Prostate gland (tissue), 2 donors: Measurements from ENCODE around the gene FKBP3.

Experiments
- POLR2A ChIP-seq: fragments of 450-650 bp; IDR thresholded peaks from one replicate; pipeline ENCODE4 v1.6.1; 2016; ENCODE audit warnings: antibody characterized with exemption, mild to moderate bottlenecking
- POLR2AphosphoS5 ChIP-seq: sonication (generic); formaldehyde crosslinking; IDR thresholded peaks from one replicate; pipeline ENCODE4 v1.6.1; 2017; ENCODE audit warnings: antibody characterized with exemption
- TF ChIP-seq, protein P1 (sequence below), 4 experiments: fragments of 200-600 bp in 2 of 4; fragments of 450-650 bp in 2 of 4; sonication (generic) in 2 of 4; IDR thresholded peaks; 1 replicate in 3 of 4; 2 replicates in 1 of 4; pipeline ENCODE4 v1.5.1; 2016 to 2019; ENCODE audit warnings: antibody characterized with exemption in 4 of 4, mild to moderate bottlenecking in 2 of 4, moderate library complexity in 2 of 4

DNA sequence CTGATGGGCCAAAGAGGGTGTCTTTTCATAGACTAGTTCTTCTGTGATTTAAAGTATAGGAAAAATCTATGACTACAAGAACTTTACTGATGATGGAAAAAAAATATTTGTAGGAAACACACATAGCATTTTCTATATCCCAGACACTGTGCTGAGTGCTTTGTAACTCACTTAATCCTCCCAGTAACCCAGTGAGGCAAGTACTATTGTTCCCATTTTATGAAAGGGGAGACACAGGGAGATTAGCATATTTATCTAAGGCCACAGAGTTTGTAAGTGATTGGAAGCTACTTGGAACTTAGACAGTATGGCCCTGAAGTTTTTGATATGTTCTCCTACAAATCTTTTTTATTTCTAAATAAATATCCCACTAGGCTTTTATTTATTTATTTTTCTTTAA lies 30.5 kb downstream of the FKBP3 start:
- TF ChIP-seq, protein P1, sequence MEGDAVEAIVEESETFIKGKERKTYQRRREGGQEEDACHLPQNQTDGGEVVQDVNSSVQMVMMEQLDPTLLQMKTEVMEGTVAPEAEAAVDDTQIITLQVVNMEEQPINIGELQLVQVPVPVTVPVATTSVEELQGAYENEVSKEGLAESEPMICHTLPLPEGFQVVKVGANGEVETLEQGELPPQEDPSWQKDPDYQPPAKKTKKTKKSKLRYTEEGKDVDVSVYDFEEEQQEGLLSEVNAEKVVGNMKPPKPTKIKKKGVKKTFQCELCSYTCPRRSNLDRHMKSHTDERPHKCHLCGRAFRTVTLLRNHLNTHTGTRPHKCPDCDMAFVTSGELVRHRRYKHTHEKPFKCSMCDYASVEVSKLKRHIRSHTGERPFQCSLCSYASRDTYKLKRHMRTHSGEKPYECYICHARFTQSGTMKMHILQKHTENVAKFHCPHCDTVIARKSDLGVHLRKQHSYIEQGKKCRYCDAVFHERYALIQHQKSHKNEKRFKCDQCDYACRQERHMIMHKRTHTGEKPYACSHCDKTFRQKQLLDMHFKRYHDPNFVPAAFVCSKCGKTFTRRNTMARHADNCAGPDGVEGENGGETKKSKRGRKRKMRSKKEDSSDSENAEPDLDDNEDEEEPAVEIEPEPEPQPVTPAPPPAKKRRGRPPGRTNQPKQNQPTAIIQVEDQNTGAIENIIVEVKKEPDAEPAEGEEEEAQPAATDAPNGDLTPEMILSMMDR (IDR thresholded peaks at IDR 0.05): no peak
- TF ChIP-seq POLR2AphosphoS5 (no peak), POLR2A (no peak)
